ENCODE data around the gene SNTB2.

GRCh38 chr16:69306031-69306430 is 119.1 kb downstream of the SNTB2 start:
- no peak for TF ChIP-seq SKIL (CRISPR knock-in tag; IDR thresholded peaks at IDR 0.05; ENCODE audit: borderline replicate concordance)
- TF ChIP-seq PREB (CRISPR knock-in tag; IDR thresholded peaks at IDR 0.05): no peak
- no peak for TF ChIP-seq ZNF773 (CRISPR knock-in tag; IDR thresholded peaks at IDR 0.05; ENCODE audit: borderline replicate concordance)
- TF ChIP-seq MYC (CRISPR knock-in tag; IDR thresholded peaks at IDR 0.05; ENCODE audit: borderline replicate concordance): no peak
- TF ChIP-seq FOXP4 (CRISPR knock-in tag; IDR thresholded peaks at IDR 0.05): no peak
- no peak for TF ChIP-seq MTF1 (CRISPR knock-in tag; IDR thresholded peaks at IDR 0.05)
- TF ChIP-seq ZFP41 (CRISPR knock-in tag; IDR thresholded peaks at IDR 0.05; ENCODE audit: borderline replicate concordance): no peak
- no peak for TF ChIP-seq POLR2AphosphoS2 (IDR thresholded peaks at IDR 0.05; ENCODE audit: low read depth, low read length)
- TF ChIP-seq ATF1 (CRISPR knock-in tag; IDR thresholded peaks at IDR 0.05): no peak
- no peak for TF ChIP-seq ATM (IDR thresholded peaks at IDR 0.05; ENCODE audit: borderline replicate concordance)
